Measurements from ENCODE around the gene ELK4. TPM values are rescaled to one million over a fixed set of nuclear protein-coding genes. Genes with fewer than 3 reads are reported as not detected.

Gene ELK4, protein sequence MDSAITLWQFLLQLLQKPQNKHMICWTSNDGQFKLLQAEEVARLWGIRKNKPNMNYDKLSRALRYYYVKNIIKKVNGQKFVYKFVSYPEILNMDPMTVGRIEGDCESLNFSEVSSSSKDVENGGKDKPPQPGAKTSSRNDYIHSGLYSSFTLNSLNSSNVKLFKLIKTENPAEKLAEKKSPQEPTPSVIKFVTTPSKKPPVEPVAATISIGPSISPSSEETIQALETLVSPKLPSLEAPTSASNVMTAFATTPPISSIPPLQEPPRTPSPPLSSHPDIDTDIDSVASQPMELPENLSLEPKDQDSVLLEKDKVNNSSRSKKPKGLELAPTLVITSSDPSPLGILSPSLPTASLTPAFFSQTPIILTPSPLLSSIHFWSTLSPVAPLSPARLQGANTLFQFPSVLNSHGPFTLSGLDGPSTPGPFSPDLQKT
- polyA plus RNA-seq (2013, experiment 1 of 2), result 8.9 TPM
- 8.5 TPM for polyA plus RNA-seq (2013, experiment 2 of 2)

DNA sequence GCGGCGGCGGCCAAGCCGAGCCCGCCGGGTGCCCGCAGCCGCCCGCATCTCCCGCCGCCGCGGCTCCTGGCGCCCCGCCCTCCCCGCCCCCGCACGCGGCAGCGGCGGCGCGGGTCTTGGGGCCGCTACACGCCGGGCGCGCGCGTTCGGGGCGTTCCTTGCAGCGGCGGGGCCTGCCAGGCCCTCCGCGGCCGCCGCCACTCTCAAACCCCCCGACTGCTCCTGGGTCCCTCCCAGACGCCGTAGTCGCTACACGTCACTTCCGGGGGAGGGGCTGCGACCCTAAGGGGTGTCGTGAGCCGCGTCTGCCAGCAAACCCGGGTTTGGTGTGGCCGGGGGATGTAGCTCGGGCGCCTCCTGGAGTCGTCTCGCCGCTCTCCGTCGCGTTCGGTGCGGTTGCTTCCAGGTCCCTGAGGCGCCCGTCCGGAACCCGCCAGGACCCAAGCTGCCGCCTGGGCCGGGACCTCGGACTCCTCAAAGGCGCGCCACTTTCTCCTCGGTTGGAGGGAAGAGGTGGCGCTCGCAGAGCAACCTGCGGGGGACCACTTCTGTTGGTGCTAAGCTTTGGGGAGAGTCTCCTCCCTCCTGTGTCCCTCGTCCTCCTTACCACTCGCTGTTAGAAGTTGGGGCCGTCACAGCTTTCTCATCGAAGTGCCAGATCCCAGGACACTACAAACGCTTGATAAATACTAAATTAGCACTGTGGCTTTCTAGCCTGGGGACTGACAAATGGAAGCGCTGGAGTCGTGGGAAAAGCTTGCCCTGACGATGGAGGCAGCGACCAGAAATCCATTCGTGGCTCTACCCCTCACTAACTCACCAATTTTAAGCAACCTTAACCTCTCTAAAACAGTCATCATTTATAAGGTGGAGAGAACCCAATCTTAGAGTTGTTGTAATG, at the start of gene ELK4:
Gene ELK4 (minus strand): TSS at position 244 of the 901 bp plus-strand sequence. CDS start 8,129 bp downstream, outside the sequence.
- Histone ChIP-seq H3K4me1 (ENCODE audit: control insufficient read depth, insufficient read depth, low read length, poor library complexity, severe bottlenecking) (peaks cover 2% of the 10 kb centered on the region), H3K36me3 (ENCODE audit: control insufficient read depth, insufficient read depth, low read length) (peaks cover 14% of the 10 kb centered on the region), H3K27ac (ENCODE audit: low read depth, low read length, severe bottlenecking) (peak within 1 kb of the TSS; percentile 97), H3K9me3 (ENCODE audit: control insufficient read depth, low read length) (no peaks in the 10 kb centered on the region), H3K4me3 (ENCODE audit: extremely low read depth, insufficient read depth, low read length, poor library complexity, severe bottlenecking) (peak within 1 kb of the TSS; percentile 72)
- WGBS, 2 experiments (ENCODE audit: insufficient coverage in 2 of 2), result 0 to 1% methylated on average over 52 to 70 of the region's 83 CpGs

DNA sequence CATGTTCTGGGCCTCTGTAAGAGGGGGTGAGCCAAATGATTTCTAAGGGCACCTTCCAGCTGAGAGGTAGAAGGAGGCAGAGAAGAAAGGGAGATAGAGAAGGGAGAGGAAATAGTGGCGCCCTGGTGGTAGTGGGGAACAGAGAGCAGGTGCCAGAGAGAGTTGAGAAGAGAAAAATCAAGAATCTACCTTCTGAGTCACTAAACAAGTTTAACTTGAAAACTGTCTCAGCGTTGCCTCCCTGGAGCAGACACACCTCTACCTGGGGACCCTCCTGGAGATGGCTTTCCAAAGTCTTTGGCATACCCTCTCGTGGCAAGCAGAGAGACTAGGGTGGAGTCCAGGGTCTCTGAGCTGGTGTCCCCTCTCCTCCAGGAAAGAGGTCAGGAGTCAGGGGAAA, 49.6 kb upstream of the ELK4 start:
- H3K9me3 ChIP-seq (ENCODE audit: control insufficient read depth, low read length), result no peaks in the 10 kb centered on the region
- 90 to 92% methylated on average over 2 of the region's 3 CpGs for WGBS, 2 experiments (ENCODE audit: insufficient coverage in 2 of 2)
- H3K4me1 ChIP-seq (ENCODE audit: control insufficient read depth, insufficient read depth, low read length, poor library complexity, severe bottlenecking), result peaks cover 18% of the 10 kb centered on the region
- H3K4me3 ChIP-seq (ENCODE audit: extremely low read depth, insufficient read depth, low read length, poor library complexity, severe bottlenecking), result no peak overlapping the region
- H3K27ac ChIP-seq (ENCODE audit: low read depth, low read length, severe bottlenecking), result no peak overlapping the region
- H3K36me3 ChIP-seq (ENCODE audit: control insufficient read depth, insufficient read depth, low read length), result no peaks in the 10 kb centered on the region

DNA sequence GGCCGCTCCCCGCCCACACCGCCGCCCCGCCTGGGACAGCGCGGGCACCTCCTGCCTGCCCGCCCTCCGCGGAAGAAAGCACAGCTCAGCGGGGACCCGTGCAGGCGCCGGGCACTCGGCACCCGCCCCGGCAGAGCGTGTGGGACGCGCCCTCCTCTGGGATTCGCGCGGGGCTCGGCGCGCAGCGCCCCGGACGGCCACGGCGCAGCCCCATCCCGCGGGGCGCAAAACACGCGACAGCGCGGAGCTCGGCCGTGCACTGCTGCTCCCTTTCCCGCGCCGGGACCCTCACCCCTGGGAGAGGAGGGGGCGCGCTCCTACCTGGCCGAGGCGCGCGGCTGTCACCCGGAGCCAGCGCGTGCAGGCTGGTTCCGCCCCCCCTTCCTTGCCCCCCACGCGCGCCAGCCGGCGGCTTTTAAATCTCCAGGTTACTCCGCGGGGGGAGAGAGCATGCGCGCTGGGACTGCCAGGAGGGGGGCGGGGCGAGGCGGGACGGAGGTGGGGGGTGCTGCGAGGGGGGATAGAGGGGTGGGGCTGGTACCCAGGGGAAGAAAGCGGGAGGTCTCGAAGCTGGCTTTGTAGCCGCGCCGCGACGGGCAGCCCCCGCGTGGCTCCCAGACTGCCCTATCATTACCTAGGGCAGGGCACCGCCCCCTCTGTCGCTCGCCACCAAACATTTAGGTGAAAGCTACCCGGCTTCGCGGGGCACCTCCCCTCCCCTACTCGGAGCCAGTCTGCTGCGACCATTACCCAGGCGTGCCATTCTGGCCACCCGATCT, 48.5 kb upstream of the ELK4 start, which contains the start of gene SLC45A3:
Gene SLC45A3 (minus strand): TSS at position 437 of the 779 bp plus-strand sequence. CDS start 15,853 bp downstream, outside the sequence.
- peaks cover 18% of the 10 kb centered on the region for H3K4me1 ChIP-seq (ENCODE audit: control insufficient read depth, insufficient read depth, low read length, poor library complexity, severe bottlenecking)
- H3K27ac ChIP-seq (ENCODE audit: low read depth, low read length, severe bottlenecking), result peak within 1 kb of the TSS; percentile 71
- peak within 1 kb of the TSS; percentile 70 for H3K4me3 ChIP-seq (ENCODE audit: extremely low read depth, insufficient read depth, low read length, poor library complexity, severe bottlenecking)
- no peaks in the 10 kb centered on the region for H3K36me3 ChIP-seq (ENCODE audit: control insufficient read depth, insufficient read depth, low read length)
- H3K9me3 ChIP-seq (ENCODE audit: control insufficient read depth, low read length), result no peaks in the 10 kb centered on the region
- WGBS, 2 experiments (ENCODE audit: insufficient coverage in 2 of 2), result 1 to 2% methylated on average over 44 to 52 of the region's 86 CpGs

DNA sequence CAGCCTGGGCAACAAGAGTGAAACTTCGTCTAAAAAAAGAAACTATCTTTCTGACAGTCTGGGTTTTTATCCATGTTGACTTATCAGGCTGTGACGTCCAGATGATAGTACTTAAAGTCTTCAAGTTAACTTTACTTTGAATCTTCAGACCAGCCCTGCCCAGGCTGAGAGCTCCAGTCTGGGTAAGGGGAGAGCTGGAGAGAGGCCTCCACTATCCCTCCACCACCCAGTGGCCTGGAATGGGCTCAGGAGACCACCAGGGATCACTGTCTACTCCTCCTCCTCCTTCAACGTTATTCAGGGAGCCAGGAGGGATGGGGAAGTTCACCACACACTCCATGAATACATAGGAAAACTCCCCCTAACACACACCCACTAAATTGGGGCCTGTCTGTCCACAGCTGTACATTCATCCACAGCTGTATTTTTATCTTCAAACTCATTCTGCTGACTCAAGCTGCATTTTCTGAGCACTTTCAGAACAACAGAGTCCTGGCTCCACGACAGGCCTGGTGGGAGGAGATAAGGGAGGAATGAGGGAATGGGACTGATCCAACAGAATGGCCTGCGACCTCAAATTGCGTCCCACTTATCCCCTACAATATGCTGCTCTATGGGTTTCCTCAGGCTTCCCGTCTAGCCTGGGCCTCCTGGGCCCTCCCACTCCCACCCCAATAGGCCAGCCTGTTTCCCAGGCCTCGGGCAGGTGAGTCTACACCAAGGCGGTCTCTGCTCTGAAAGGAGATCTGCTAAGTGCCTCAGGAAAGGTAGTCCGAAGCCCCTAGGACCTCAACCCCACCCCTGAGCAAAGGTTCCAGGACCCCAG, 46.7 kb upstream of the ELK4 start:
- Histone ChIP-seq H3K27ac (ENCODE audit: low read depth, low read length, severe bottlenecking) (peak overlapping the region; percentile 71), H3K4me3 (ENCODE audit: extremely low read depth, insufficient read depth, low read length, poor library complexity, severe bottlenecking) (peak overlapping the region; percentile 70), H3K4me1 (ENCODE audit: control insufficient read depth, insufficient read depth, low read length, poor library complexity, severe bottlenecking) (peaks cover 18% of the 10 kb centered on the region), H3K9me3 (ENCODE audit: control insufficient read depth, low read length) (no peaks in the 10 kb centered on the region), H3K36me3 (ENCODE audit: control insufficient read depth, insufficient read depth, low read length) (no peaks in the 10 kb centered on the region)
- WGBS, 2 experiments (ENCODE audit: insufficient coverage in 2 of 2), result 74 to 76% methylated on average over 5 to 6 of the region's 10 CpGs

DNA sequence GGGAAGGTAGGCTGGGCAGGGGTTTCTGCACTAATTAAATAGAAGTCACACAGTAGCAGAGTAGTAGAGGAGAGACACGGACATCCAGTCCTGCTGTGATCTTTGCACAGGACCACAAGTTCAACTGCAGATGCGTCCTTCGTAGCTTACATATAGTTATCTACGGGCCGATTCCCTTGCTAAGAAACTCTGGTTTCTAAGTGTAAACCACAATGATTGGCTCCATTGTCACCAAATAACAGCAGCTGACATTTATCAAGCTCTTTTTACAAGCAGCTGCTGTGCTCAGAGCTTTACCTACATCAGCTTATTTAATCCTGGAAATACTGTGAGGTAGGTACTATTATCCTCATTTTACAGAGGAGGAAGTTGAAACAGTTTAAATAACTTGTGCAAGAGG, 45.4 kb upstream of the ELK4 start:
- no peaks in the 10 kb centered on the region for H3K9me3 ChIP-seq (ENCODE audit: control insufficient read depth, low read length)

DNA sequence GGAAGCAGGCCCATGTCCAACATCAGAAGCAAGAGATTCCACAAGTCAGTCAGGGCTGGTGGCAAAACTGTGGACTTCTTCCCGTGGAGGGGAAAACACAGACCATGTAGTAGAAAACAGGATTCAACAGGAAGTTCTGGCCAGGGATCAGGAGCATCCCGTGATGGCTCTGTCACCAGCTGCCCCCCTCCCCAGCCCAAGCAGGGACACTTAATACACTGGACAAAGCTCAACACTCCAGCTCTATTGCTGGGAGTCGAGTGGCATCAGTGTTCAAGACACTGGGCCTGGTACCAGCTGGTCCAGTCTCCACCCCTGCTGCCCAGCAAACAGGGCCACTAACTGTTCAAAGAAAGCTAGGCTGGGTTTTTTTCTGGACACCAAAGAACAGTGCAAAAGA, 44.8 kb upstream of the ELK4 start:
- no peaks in the 10 kb centered on the region for H3K9me3 ChIP-seq (ENCODE audit: control insufficient read depth, low read length)
- peaks cover 25% of the 10 kb centered on the region for H3K4me1 ChIP-seq (ENCODE audit: control insufficient read depth, insufficient read depth, low read length, poor library complexity, severe bottlenecking)
- H3K36me3 ChIP-seq (ENCODE audit: control insufficient read depth, insufficient read depth, low read length), result no peaks in the 10 kb centered on the region
- H3K4me3 ChIP-seq (ENCODE audit: extremely low read depth, insufficient read depth, low read length, poor library complexity, severe bottlenecking), result no peak overlapping the region
- H3K27ac ChIP-seq (ENCODE audit: low read depth, low read length, severe bottlenecking), result no peak overlapping the region
- 76 to 89% methylated on average over 2 to 3 of the region's 3 CpGs for WGBS, 2 experiments (ENCODE audit: insufficient coverage in 2 of 2)

More for the DNA sequence above, 45.4 kb upstream of the ELK4 start:
- Histone ChIP-seq H3K27ac (ENCODE audit: low read depth, low read length, severe bottlenecking) (no peak overlapping the region), H3K4me3 (ENCODE audit: extremely low read depth, insufficient read depth, low read length, poor library complexity, severe bottlenecking) (no peak overlapping the region), H3K4me1 (ENCODE audit: control insufficient read depth, insufficient read depth, low read length, poor library complexity, severe bottlenecking) (peaks cover 20% of the 10 kb centered on the region), H3K36me3 (ENCODE audit: control insufficient read depth, insufficient read depth, low read length) (no peaks in the 10 kb centered on the region)
- WGBS, 2 experiments (ENCODE audit: insufficient coverage in 2 of 2), result 78 to 82% methylated on average over 4 to 5 of the region's 5 CpGs

DNA sequence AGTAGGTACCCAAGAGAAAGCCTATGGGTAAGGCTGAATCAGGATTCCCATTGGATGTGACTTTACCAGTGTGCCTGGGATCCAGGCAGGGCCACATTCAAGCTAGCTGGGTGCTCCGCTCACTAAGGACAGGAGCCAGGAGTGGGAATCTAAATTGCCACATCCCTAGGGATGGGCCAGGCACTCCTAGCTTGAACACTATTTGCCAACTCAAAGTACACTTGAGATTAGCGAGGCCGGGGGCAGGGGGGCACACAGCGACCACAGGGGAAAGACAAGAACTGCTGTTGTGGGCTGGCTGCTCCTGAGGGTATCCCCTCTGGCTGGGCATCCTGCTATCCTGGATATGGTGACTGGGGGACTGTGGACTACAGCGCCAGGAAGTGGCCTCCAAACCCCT, 44.2 kb upstream of the ELK4 start:
- peaks cover 31% of the 10 kb centered on the region for H3K4me1 ChIP-seq (ENCODE audit: control insufficient read depth, insufficient read depth, low read length, poor library complexity, severe bottlenecking)
- no peak overlapping the region for H3K4me3 ChIP-seq (ENCODE audit: extremely low read depth, insufficient read depth, low read length, poor library complexity, severe bottlenecking)
- no peaks in the 10 kb centered on the region for H3K36me3 ChIP-seq (ENCODE audit: control insufficient read depth, insufficient read depth, low read length)
- no peaks in the 10 kb centered on the region for H3K9me3 ChIP-seq (ENCODE audit: control insufficient read depth, low read length)
- WGBS, 2 experiments (ENCODE audit: insufficient coverage in 2 of 2), result 97% methylated on average over 4 of the region's 5 CpGs
- no peak overlapping the region for H3K27ac ChIP-seq (ENCODE audit: low read depth, low read length, severe bottlenecking)

DNA sequence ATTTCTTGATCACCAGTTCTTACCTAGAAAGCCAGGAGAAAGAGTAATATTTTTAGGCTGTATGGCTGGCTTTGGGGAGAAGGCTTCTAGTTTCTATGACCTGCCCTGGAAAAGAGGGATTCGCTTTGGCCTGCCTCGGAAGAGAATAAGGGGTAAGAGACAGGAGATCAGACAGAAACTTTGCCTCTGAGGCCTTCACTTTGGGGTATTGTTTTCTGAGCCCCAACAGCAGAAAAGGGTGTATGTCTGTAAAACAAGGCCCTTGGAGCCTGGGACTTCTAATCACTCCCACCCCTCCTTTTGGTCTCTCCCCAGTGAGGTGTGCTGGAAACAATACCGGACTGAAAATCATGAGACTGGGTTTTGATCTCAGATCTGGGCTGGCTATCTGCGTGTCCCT, 43.4 kb upstream of the ELK4 start:
- no peak overlapping the region for H3K27ac ChIP-seq (ENCODE audit: low read depth, low read length, severe bottlenecking)
- H3K4me1 ChIP-seq (ENCODE audit: control insufficient read depth, insufficient read depth, low read length, poor library complexity, severe bottlenecking), result peaks cover 39% of the 10 kb centered on the region
- no peaks in the 10 kb centered on the region for H3K9me3 ChIP-seq (ENCODE audit: control insufficient read depth, low read length)
- no peak overlapping the region for H3K4me3 ChIP-seq (ENCODE audit: extremely low read depth, insufficient read depth, low read length, poor library complexity, severe bottlenecking)
- 95 to 96% methylated on average over 4 of the region's 4 CpGs for WGBS, 2 experiments (ENCODE audit: insufficient coverage in 2 of 2)
- H3K36me3 ChIP-seq (ENCODE audit: control insufficient read depth, insufficient read depth, low read length), result no peaks in the 10 kb centered on the region

DNA sequence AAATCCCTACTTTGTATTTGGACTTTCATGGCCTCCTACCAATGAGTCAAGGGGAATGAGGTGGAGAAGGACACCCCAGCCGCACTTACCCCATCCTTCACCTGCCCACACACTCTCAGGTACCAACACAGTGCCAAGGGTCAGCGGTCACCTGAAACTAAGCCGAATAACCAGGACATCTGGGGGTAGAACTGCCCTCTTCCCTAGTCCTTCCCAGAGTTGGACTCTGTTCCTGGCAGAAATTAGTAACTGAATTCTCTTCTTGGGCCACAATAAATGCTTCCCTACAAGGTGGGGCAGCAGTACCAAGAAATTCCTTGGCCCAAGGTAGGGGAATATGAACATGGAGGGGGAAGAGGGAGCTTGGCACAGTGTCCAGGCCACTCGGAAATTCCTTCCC, 41.2 kb upstream of the ELK4 start:
- H3K27ac ChIP-seq (ENCODE audit: low read depth, low read length, severe bottlenecking), result no peak overlapping the region
- 87 to 100% methylated on average over 2 to 3 of the region's 4 CpGs for WGBS, 2 experiments (ENCODE audit: insufficient coverage in 2 of 2)
- no peak overlapping the region for H3K4me3 ChIP-seq (ENCODE audit: extremely low read depth, insufficient read depth, low read length, poor library complexity, severe bottlenecking)
- peaks cover 45% of the 10 kb centered on the region for H3K4me1 ChIP-seq (ENCODE audit: control insufficient read depth, insufficient read depth, low read length, poor library complexity, severe bottlenecking)
- H3K36me3 ChIP-seq (ENCODE audit: control insufficient read depth, insufficient read depth, low read length), result no peaks in the 10 kb centered on the region
- no peaks in the 10 kb centered on the region for H3K9me3 ChIP-seq (ENCODE audit: control insufficient read depth, low read length)

Measured in mesodermal cell (in vitro differentiated cells).